Measurements from ENCODE around the gene MVB12B. TPM values are rescaled to one million over a fixed set of nuclear protein-coding genes. Genes with fewer than 3 reads are reported as not detected.
A peak's percentile ranks its signal among the peaks of the same experiment; 100 is the strongest.

Gene MVB12B
- total RNA-seq, 2 donors from 2014 or later: 18.6 to 19.7 TPM

- WGBS, 2 experiments (ENCODE audit: insufficient coverage in 1 of 2, insufficient read length in 1 of 2): 56 to 59% methylated on average over 37 to 45 of the region's 45 CpGs
- Mint-ChIP-seq H3K27me3 (ENCODE audit: insufficient read depth) (no peaks in the 10 kb centered on the region), H3K4me1 (no peaks in the 10 kb centered on the region), H3K36me3 (ENCODE audit: low read depth) (peaks cover 6% of the 10 kb centered on the region), H3K9me3 (no peaks in the 10 kb centered on the region), H3K4me3 (peak overlapping the region; percentile 48), H3K27ac (no peak overlapping the region)
- H3K9me3 ChIP-seq (ENCODE audit: control insufficient read depth, low read length): no peaks in the 10 kb centered on the region
- no peaks in the 10 kb centered on the region for H3K27me3 ChIP-seq (ENCODE audit: control insufficient read depth, insufficient read depth, low read length, poor library complexity, severe bottlenecking)
- peak; percentile 67 for TF ChIP-seq CTCF (conservative IDR thresholded peaks at IDR 0.05)
- H3K4me1 ChIP-seq (ENCODE audit: control insufficient read depth, insufficient read depth, low read length): no peaks in the 10 kb centered on the region
- H3K9ac ChIP-seq (ENCODE audit: extremely low read depth, low read length, poor library complexity, severe bottlenecking): no peak overlapping the region
- peak; percentile 89 for DNase-seq
- no peak overlapping the region for H3K4me3 ChIP-seq (ENCODE audit: low read length)
- H3K27ac ChIP-seq (ENCODE audit: low read depth, low read length): peak overlapping the region; percentile 35
- H3K36me3 ChIP-seq (ENCODE audit: control insufficient read depth, insufficient read depth, low read length): no peaks in the 10 kb centered on the region
These were observed 155.9 kb downstream of the MVB12B start for GRCh38 chr9:126482361-126483044.

- H3K36me3 ChIP-seq (ENCODE audit: control insufficient read depth, insufficient read depth, low read length): no peaks in the 10 kb centered on the region
- Mint-ChIP-seq H3K36me3 (ENCODE audit: low read depth) (peaks cover 6% of the 10 kb centered on the region), H3K4me1 (no peaks in the 10 kb centered on the region), H3K4me3 (no peak overlapping the region), H3K9me3 (no peaks in the 10 kb centered on the region), H3K27me3 (ENCODE audit: insufficient read depth) (no peaks in the 10 kb centered on the region), H3K27ac (no peak overlapping the region)
- no peak for DNase-seq
- no peak overlapping the region for H3K9ac ChIP-seq (ENCODE audit: extremely low read depth, low read length, poor library complexity, severe bottlenecking)
- no peaks in the 10 kb centered on the region for H3K27me3 ChIP-seq (ENCODE audit: control insufficient read depth, insufficient read depth, low read length, poor library complexity, severe bottlenecking)
- WGBS, 2 experiments (ENCODE audit: insufficient coverage in 1 of 2, insufficient read length in 1 of 2): 90 to 93% methylated on average over 13 of the region's 13 CpGs
- no peak overlapping the region for H3K27ac ChIP-seq (ENCODE audit: low read depth, low read length)
- no peaks in the 10 kb centered on the region for H3K4me1 ChIP-seq (ENCODE audit: control insufficient read depth, insufficient read depth, low read length)
- no peaks in the 10 kb centered on the region for H3K9me3 ChIP-seq (ENCODE audit: control insufficient read depth, low read length)
- H3K4me3 ChIP-seq (ENCODE audit: low read length): no peak overlapping the region
- TF ChIP-seq CTCF (conservative IDR thresholded peaks at IDR 0.05): no peak
These were observed 156.9 kb downstream of the MVB12B start for GRCh38 chr9:126483468-126484073.

GRCh38 chr9:126485662-126486061, 159.0 kb downstream of the MVB12B start:
- H3K36me3 Mint-ChIP-seq (ENCODE audit: low read depth): peaks cover 6% of the 10 kb centered on the region
- H3K27ac Mint-ChIP-seq: no peak overlapping the region
- no peaks in the 10 kb centered on the region for H3K27me3 Mint-ChIP-seq (ENCODE audit: insufficient read depth)
- H3K4me3 Mint-ChIP-seq: no peak overlapping the region
- Histone ChIP-seq H3K4me3 (ENCODE audit: low read length) (no peak overlapping the region), H3K27me3 (ENCODE audit: control insufficient read depth, insufficient read depth, low read length, poor library complexity, severe bottlenecking) (no peaks in the 10 kb centered on the region), H3K27ac (ENCODE audit: low read depth, low read length) (no peak overlapping the region), H3K9ac (ENCODE audit: extremely low read depth, low read length, poor library complexity, severe bottlenecking) (no peak overlapping the region), H3K4me1 (ENCODE audit: control insufficient read depth, insufficient read depth, low read length) (no peaks in the 10 kb centered on the region), H3K36me3 (ENCODE audit: control insufficient read depth, insufficient read depth, low read length) (no peaks in the 10 kb centered on the region), H3K9me3 (ENCODE audit: control insufficient read depth, low read length) (no peaks in the 10 kb centered on the region)
- no peak for DNase-seq
- H3K9me3 Mint-ChIP-seq: no peaks in the 10 kb centered on the region
- H3K4me1 Mint-ChIP-seq: no peaks in the 10 kb centered on the region
- 90 to 95% methylated on average over 5 to 6 of the region's 6 CpGs for WGBS, 2 experiments (ENCODE audit: insufficient coverage in 1 of 2, insufficient read length in 1 of 2)
- no peak for TF ChIP-seq CTCF (conservative IDR thresholded peaks at IDR 0.05)

All from endodermal cell (in vitro differentiated cells).